ENCODE results near the gene CERS1.

DNA sequence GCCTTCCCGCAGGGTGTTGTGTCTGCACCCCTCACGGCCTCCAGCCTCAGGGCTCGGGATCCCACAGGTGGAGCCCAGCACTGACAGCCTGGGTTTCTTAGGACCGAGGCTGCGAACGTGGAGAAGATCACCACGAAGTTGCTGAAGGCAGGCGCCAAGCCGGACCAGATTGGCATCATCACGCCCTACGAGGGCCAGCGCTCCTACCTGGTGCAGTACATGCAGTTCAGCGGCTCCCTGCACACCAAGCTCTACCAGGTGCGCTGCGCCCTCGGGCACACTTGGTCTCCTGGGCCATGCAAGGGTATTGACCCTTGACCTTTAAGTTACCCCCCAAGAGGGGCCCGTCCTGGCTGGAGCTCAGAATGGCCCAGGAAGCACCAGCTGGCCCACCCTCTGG lies 35.2 kb downstream of the CERS1 start:
- TF ChIP-seq YY1 (IDR thresholded peaks at IDR 0.05; ENCODE audit: insufficient read depth, insufficient read length) (no peak), SUZ12 (IDR thresholded peaks at IDR 0.05; ENCODE audit: extremely low read depth, insufficient read depth, insufficient read length) (no peak), ZNF274 (IDR thresholded peaks at IDR 0.05; ENCODE audit: low read depth, low read length) (no peak)

Measured in NT2/D1 (cell line).